GM21447 (cell line): Measurements from ENCODE around the gene SVBP.

ENCODE experiments used
- ATAC-seq: cut with Tn5 transposase; IDR thresholded peaks from one replicate; pipeline ENCODE4 v1.9.1; 2021; ENCODE audit not compliant: unreplicated experiment

SVBP gene

GRCh38 chr1:42765832-42766740 lies 51.1 kb downstream of the SVBP start:
- peak; percentile 27 for ATAC-seq

- ATAC-seq: no peak
These were observed 51.9 kb downstream of the SVBP start for GRCh38 chr1:42765269-42765668.

GRCh38 chr1:42762269-42762668 lies 54.9 kb downstream of the SVBP start:
- no peak for ATAC-seq

GRCh38 chr1:42761567-42761966 lies 55.6 kb downstream of the SVBP start:
- ATAC-seq: no peak

- ATAC-seq: no peak
These were observed 58.1 kb downstream of the SVBP start for GRCh38 chr1:42759114-42759513.

GRCh38 chr1:42758641-42759040 lies 58.6 kb downstream of the SVBP start:
- no peak for ATAC-seq

- ATAC-seq: no peak
These were observed 59.3 kb downstream of the SVBP start for GRCh38 chr1:42757892-42758275.
